Activated T-helper 17 cell treated with anti-CD3 and anti-CD28 coated beads, Interleukin-2, amount 50 U/mL, for 72 hours (primary cell): ENCODE measurements around the gene CSPG5. TPM values are rescaled to one million over a fixed set of nuclear protein-coding genes. Genes with fewer than 3 reads are reported as not detected.

ENCODE experiments used
- ATAC-seq: fragments of 150-1000 bp; cut with Tn5 transposase; replicated peaks from 2 replicates; pipeline ENCODE4 v1.10.0; 2021; ENCODE audit warnings: mild to moderate bottlenecking, moderate library complexity
- H3K27ac Mint-ChIP-seq: one replicate; pipeline ENCODE4 v1.8.0; 2022; ENCODE audit warnings: mixed read lengths
- H3K27me3 Mint-ChIP-seq: one replicate; pipeline ENCODE4 v1.8.0; 2022; ENCODE audit warnings: mixed read lengths
- H3K36me3 Mint-ChIP-seq: one replicate; pipeline ENCODE4 v1.8.0; 2022; ENCODE audit warnings: low read depth, mild to moderate bottlenecking, mixed read lengths
- H3K4me1 Mint-ChIP-seq: one replicate; pipeline ENCODE4 v1.8.0; 2022; ENCODE audit warnings: mixed read lengths
- H3K4me3 Mint-ChIP-seq: one replicate; pipeline ENCODE4 v1.8.0; 2022; ENCODE audit warnings: mild to moderate bottlenecking, mixed read lengths
- H3K9me3 Mint-ChIP-seq: one replicate; pipeline ENCODE4 v1.8.0; 2022; ENCODE audit warnings: mixed read lengths
- total RNA-seq, 2 donors: library from RNA; stranded (reverse); gene quantifications; one replicate each; pipeline ENCODE4 v1.2.3, GENCODE V29; 2022

CSPG5 gene
- total RNA-seq, 2 donors from 2014 or later: 0.79 to 0.91 TPM

GRCh38 chr3:47573190-47574172, 5.2 kb downstream of the CSPG5 start:
- Mint-ChIP-seq H3K36me3 (no peaks in the 10 kb centered on the region), H3K9me3 (no peaks in the 10 kb centered on the region), H3K27me3 (peaks cover 4% of the 10 kb centered on the region), H3K4me3 (no peak overlapping the region), H3K4me1 (no peaks in the 10 kb centered on the region), H3K27ac (no peak overlapping the region)
- no peak for ATAC-seq

DNA sequence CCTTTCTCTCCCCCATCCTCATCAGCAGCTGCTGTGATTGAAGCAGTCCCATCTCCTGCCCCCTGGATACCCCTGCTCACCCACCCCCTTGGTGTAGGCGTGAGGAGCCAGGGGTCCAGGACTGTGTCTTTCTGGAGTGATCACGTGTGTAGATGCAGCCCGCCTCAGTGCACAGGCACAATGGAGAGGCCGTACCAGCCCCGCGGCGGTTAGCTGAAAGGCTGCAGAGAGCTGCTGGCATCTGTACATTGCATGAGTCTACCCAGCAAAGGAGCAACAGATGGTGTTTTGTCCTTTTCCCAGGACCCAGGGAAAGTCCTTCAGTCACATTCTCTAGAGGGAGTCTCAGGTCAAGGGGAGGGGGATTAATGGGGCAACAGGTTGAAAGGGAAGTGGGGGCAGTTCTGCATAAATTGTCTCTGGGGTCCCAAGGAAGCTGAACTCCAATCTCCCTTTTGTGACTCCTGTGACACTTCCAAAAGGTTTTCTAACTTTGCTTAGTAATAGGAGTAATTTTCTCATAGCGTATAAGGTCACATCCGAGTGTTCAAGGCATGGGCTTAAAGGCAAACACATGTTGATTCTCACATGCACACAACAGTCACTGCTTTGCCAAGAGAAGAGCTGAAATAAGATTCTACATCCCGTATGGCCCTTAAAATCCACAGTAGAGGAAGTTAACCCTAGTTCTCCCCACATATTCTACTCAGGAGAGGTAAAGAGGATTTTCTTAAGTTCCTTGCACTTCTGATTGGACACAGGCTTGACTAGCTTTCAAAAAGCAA, 7.1 kb downstream of the CSPG5 start:
- H3K27ac Mint-ChIP-seq: no peak overlapping the region
- H3K36me3 Mint-ChIP-seq: no peaks in the 10 kb centered on the region
- no peak overlapping the region for H3K4me3 Mint-ChIP-seq
- no peaks in the 10 kb centered on the region for H3K9me3 Mint-ChIP-seq
- ATAC-seq: no peak
- H3K4me1 Mint-ChIP-seq: no peaks in the 10 kb centered on the region
- H3K27me3 Mint-ChIP-seq: peaks cover 4% of the 10 kb centered on the region

DNA sequence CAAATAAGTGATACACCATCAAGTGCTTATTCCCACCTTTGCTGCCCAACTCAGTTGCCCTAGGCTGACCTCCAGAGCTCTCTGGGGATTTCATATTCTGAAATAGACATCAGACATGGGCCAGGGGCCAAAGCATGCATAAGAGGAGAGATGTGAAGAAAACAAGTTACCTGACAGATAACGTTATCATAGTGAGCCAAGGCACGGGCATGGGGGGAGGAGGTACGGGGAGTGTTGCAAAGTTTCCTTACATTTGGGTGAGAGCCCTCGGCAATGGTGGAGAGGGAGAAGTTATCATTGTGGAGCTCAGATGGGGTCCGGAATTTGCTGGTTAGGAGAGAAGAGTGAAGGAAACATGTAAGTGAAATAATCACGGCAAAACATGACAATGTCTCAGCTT, 9.8 kb downstream of the CSPG5 start:
- no peak for ATAC-seq
- H3K9me3 Mint-ChIP-seq: no peaks in the 10 kb centered on the region
- peaks cover 4% of the 10 kb centered on the region for H3K27me3 Mint-ChIP-seq
- no peak overlapping the region for H3K27ac Mint-ChIP-seq
- H3K4me3 Mint-ChIP-seq: no peak overlapping the region
- H3K4me1 Mint-ChIP-seq: no peaks in the 10 kb centered on the region
- no peaks in the 10 kb centered on the region for H3K36me3 Mint-ChIP-seq

- Mint-ChIP-seq H3K27ac (no peak overlapping the region), H3K4me3 (no peak overlapping the region), H3K36me3 (no peaks in the 10 kb centered on the region), H3K27me3 (peaks cover 2% of the 10 kb centered on the region), H3K9me3 (no peaks in the 10 kb centered on the region), H3K4me1 (no peaks in the 10 kb centered on the region)
- no peak for ATAC-seq
Observed at GRCh38 chr3:47567149-47567548, 11.5 kb downstream of the CSPG5 start.

DNA sequence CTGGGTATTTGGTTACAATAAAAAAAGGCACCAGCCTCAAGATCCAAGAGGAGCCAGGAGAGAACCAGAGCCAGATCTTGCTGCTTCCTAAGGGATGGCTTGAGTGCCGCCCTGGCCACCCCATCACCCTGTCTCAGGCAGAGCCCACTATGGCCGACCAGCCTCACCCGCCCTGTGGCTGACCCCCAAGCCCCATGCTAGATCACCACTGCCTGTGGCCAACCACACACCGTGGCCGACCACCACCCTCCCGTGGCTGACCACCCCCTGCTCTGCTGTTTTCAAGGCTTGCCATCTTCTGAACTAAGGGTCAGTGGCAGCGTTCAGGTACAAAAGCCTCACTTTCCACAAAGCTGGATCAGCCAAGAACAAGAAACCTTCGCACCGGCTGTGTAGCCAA, 12.0 kb downstream of the CSPG5 start:
- Mint-ChIP-seq H3K27ac (no peak overlapping the region), H3K4me1 (no peaks in the 10 kb centered on the region), H3K27me3 (no peaks in the 10 kb centered on the region), H3K9me3 (no peaks in the 10 kb centered on the region), H3K4me3 (no peak overlapping the region), H3K36me3 (no peaks in the 10 kb centered on the region)
- no peak for ATAC-seq

GRCh38 chr3:47565734-47566550, 12.7 kb downstream of the CSPG5 start:
- H3K27ac Mint-ChIP-seq: no peak overlapping the region
- no peaks in the 10 kb centered on the region for H3K36me3 Mint-ChIP-seq
- no peaks in the 10 kb centered on the region for H3K9me3 Mint-ChIP-seq
- H3K4me3 Mint-ChIP-seq: no peak overlapping the region
- ATAC-seq: no peak
- H3K27me3 Mint-ChIP-seq: no peaks in the 10 kb centered on the region
- H3K4me1 Mint-ChIP-seq: no peaks in the 10 kb centered on the region

DNA sequence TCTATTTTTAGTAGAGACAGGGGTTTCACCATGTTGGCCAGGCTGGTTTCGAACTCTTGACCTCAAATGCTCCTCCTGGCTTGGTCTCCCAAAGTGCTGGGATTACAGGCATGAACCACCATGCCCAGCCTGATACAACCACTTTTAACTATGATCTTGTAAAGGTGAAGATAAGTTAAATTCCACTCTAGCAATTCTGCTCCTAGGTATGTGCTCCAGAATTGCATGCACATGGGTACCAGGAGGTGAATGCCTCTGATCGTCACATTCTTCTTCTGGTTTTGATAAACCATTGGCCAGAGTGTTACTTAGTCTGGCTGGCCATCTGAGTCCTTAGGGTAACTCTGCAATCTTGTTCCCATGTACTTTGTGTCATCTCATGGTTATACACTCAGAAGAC, 22.3 kb downstream of the CSPG5 start:
- ATAC-seq: no peak

GRCh38 chr3:47554335-47554734, 24.3 kb downstream of the CSPG5 start:
- no peak for ATAC-seq
- no peaks in the 10 kb centered on the region for H3K9me3 Mint-ChIP-seq

More for the DNA sequence above, 22.3 kb downstream of the CSPG5 start:
- Mint-ChIP-seq H3K4me3 (no peak overlapping the region), H3K27ac (no peak overlapping the region), H3K4me1 (no peaks in the 10 kb centered on the region), H3K36me3 (no peaks in the 10 kb centered on the region), H3K27me3 (peaks cover 7% of the 10 kb centered on the region), H3K9me3 (no peaks in the 10 kb centered on the region)

DNA sequence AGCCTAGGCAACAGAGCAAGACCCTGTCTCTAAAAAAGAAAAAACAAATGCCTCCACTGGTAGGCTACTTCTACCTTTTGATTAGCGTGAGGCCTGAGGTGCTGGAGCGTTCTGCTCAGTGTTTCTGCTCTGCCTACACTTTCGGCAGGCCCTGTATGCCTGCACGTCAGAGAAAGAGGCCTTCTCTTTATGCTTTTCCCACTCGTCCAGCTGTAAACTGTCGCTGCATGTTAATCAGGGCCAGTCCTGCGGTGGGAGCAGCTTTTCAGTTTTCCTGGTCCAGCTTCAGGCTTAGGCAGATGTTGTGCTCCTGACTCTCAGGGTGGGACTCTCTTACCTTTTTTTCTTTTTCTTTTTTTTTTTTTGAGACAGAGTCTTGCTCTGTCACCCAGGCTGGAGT, 25.3 kb downstream of the CSPG5 start:
- H3K36me3 Mint-ChIP-seq: no peaks in the 10 kb centered on the region
- no peak overlapping the region for H3K4me3 Mint-ChIP-seq
- ATAC-seq: no peak
- H3K4me1 Mint-ChIP-seq: no peaks in the 10 kb centered on the region
- H3K27ac Mint-ChIP-seq: no peak overlapping the region
- H3K9me3 Mint-ChIP-seq: no peaks in the 10 kb centered on the region
- H3K27me3 Mint-ChIP-seq: peaks cover 17% of the 10 kb centered on the region

More at GRCh38 chr3:47554335-47554734, 24.3 kb downstream of the CSPG5 start:
- Mint-ChIP-seq H3K27me3 (peaks cover 17% of the 10 kb centered on the region), H3K4me1 (no peaks in the 10 kb centered on the region), H3K27ac (no peak overlapping the region), H3K36me3 (no peaks in the 10 kb centered on the region), H3K4me3 (no peak overlapping the region)

DNA sequence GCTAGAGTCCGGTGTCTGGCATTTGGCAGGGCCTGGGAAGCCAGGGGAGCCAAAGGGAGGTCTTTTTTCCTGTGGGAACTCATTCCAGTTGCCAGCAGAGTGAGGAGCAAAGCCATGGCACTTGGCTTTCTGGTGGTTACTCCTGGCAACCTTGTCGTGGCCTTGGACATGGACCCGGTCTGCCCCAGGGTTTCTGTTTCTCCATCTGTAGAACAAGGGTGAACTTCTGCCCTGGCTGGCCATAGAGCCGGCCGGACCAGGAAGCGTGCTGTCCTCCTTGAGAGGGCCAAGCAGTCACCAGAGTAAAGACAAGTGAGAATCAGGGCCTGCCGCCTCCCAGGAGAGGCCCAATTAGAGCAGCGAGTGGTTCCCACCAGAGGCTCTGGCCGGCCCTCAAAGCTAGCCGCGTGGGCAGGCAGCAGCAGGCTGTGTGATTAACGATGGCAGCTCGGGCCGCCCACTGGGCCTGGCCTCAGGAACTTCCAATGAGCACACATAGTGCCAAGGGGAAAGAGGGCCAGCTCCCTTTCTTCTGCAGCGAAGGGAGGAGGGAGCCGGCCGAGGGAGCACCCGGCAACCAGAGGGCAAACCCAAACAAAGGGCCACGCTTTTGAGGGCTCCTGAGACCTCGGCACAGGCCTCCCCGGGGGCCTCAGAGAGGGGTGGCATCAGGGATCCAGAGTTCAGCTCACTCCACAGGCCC, 36.0 kb downstream of the CSPG5 start:
- Mint-ChIP-seq H3K9me3 (no peaks in the 10 kb centered on the region), H3K27ac (no peak overlapping the region), H3K27me3 (peaks cover 4% of the 10 kb centered on the region), H3K4me1 (peaks cover under 1% of the 10 kb centered on the region), H3K36me3 (no peaks in the 10 kb centered on the region), H3K4me3 (no peak overlapping the region)
- ATAC-seq: no peak

- ATAC-seq: no peak
Observed at GRCh38 chr3:47541583-47542108, 37.0 kb downstream of the CSPG5 start.

DNA sequence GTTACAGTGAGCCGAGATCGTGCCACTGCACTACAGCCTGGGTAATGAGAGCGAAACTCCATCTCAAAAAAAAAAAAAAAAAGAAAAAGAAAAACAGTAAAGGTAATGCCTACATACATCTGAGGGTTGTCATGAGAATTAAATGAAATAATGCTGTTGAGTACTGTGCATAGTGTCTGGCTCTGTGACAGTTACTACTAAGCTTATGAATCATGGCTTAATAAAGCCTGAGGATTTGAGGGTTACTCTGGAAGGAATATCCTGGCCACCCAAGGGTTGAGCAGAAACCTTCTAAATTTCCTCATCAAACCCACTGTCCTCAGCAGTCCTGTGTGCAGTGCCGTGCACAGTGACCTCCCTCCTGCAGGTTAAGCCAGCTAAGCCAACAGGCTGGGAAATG, 38.4 kb downstream of the CSPG5 start:
- no peaks in the 10 kb centered on the region for H3K9me3 Mint-ChIP-seq
- H3K27me3 Mint-ChIP-seq: peaks cover 4% of the 10 kb centered on the region
- H3K36me3 Mint-ChIP-seq: no peaks in the 10 kb centered on the region
- H3K4me1 Mint-ChIP-seq: no peaks in the 10 kb centered on the region
- no peak overlapping the region for H3K4me3 Mint-ChIP-seq
- no peak for ATAC-seq
- H3K27ac Mint-ChIP-seq: no peak overlapping the region

More at GRCh38 chr3:47541583-47542108, 37.0 kb downstream of the CSPG5 start:
- peaks cover 4% of the 10 kb centered on the region for H3K27me3 Mint-ChIP-seq
- no peak overlapping the region for H3K4me3 Mint-ChIP-seq
- no peak overlapping the region for H3K27ac Mint-ChIP-seq
- H3K4me1 Mint-ChIP-seq: no peaks in the 10 kb centered on the region
- no peaks in the 10 kb centered on the region for H3K36me3 Mint-ChIP-seq
- no peaks in the 10 kb centered on the region for H3K9me3 Mint-ChIP-seq

DNA sequence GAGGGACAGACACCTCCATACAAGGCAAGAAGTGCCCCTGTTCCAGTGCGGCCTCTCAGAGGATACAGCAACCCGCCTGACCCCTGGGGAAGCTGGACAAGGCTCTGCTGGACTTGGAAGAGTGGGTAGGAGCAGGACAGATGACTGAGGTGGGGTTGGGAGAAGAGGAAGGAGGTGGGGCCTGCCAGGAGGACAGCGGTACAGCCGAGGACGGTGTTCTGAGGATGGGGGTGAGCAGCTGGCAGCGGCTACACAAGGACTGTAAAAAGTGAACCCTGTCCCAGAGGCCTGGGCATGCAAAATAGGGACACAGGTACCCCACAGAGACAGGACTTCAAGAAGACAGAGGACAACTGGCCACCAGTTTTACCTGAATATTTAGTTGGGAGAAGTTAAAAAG, 41.7 kb downstream of the CSPG5 start:
- no peak overlapping the region for H3K4me3 Mint-ChIP-seq
- H3K27me3 Mint-ChIP-seq: peaks cover 4% of the 10 kb centered on the region
- no peaks in the 10 kb centered on the region for H3K4me1 Mint-ChIP-seq
- H3K9me3 Mint-ChIP-seq: no peaks in the 10 kb centered on the region
- ATAC-seq: no peak
- no peak overlapping the region for H3K27ac Mint-ChIP-seq
- no peaks in the 10 kb centered on the region for H3K36me3 Mint-ChIP-seq
